ENCODE results near the gene RHOJ.
"Not testable (repeated sequence)": the region's sequence is repeated elsewhere in the genome, so short reads cannot be mapped to it uniquely, and the experiment has no call there.

- TF ChIP-seq, protein P1, sequence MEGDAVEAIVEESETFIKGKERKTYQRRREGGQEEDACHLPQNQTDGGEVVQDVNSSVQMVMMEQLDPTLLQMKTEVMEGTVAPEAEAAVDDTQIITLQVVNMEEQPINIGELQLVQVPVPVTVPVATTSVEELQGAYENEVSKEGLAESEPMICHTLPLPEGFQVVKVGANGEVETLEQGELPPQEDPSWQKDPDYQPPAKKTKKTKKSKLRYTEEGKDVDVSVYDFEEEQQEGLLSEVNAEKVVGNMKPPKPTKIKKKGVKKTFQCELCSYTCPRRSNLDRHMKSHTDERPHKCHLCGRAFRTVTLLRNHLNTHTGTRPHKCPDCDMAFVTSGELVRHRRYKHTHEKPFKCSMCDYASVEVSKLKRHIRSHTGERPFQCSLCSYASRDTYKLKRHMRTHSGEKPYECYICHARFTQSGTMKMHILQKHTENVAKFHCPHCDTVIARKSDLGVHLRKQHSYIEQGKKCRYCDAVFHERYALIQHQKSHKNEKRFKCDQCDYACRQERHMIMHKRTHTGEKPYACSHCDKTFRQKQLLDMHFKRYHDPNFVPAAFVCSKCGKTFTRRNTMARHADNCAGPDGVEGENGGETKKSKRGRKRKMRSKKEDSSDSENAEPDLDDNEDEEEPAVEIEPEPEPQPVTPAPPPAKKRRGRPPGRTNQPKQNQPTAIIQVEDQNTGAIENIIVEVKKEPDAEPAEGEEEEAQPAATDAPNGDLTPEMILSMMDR (IDR thresholded peaks at IDR 0.05): not testable (repeated sequence)
- not testable (repeated sequence) for TF ChIP-seq EZH2 (IDR thresholded peaks at IDR 0.05; ENCODE audit: borderline replicate concordance, insufficient read depth, low read depth, low read length, poor library complexity, severe bottlenecking)
These were observed 75.7 kb downstream of the RHOJ start for GRCh38 chr14:63279933-63280332.
